GM21526 (cell line): ENCODE results near the gene NBDY.
"Not testable (repeated sequence)": the region's sequence is repeated elsewhere in the genome, so short reads cannot be mapped to it uniquely, and the experiment has no call there.

Source experiments
- ATAC-seq: cut with Tn5 transposase; IDR thresholded peaks from one replicate; pipeline ENCODE4 v1.9.1; 2021; ENCODE audit warnings: moderate library complexity; ENCODE audit not compliant: unreplicated experiment, low FRiP score

NBDY gene

DNA sequence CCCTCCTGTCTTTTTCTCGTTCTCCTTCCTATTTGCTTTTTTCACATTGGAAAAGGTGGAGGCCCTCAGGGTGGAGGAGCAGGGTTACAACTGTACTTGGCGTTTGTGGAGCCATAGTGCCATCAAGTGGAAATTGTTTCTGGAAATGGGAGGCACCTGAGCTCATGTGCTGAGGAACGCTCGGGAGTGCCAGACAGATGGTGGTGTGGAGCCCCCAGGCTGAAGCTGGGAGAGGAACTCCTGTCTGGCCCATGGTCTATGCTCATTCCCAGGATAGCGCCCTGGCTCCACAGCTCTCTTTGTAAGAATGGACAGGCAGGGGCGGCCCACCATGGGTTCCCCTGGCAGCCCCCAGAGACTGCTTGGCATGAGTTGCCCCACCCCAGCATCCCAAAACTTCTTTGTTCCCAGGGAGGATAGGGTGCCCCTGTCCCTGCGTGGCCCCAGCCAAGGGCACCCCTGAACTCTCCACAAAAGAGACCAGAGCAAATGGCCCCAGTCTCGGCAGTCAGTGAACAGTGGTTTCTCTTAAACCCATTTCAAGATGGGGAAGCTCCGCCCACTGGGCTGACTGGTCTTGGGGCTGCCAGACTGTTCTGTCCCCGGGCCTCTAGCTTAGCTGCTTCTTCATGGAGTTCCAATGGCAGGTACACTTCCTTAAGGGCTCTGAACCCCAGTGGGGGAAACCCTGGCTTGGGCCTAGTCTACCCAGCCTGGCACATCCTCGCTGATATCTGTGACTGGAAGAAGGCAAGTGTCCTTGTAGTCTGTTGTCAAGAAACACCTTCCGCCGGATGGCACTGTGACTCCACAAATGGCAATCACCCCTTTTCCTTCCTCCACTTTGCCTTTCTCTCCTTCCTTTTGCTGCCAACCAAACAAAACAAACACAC lies 70.1 kb downstream of the NBDY start:
- no peak for ATAC-seq

DNA sequence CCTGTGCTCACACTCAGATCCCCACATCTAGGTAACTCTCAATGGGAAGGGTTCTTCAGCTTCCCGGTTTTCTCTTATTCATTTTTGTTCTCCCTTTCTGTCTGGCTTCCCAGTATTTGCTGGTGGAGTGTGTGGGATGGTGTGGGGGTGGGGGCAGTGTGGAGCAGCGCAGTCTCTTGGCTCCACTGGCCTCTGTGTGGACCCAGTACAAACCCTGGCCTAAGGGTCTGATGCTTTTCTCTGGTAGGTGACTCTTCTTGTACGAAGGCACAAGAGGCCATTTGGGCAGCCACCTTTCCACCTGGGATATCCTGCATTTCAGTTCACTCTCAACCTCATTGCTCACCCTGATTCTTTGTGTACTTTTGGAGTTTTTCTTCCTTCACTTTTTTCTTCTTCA lies 71.3 kb downstream of the NBDY start:
- no peak for ATAC-seq

GRCh38 chrX:56800801-56801200 lies 71.8 kb downstream of the NBDY start:
- peak; percentile 71 for ATAC-seq

- ATAC-seq = no peak
Observed at GRCh38 chrX:56802428-56802827, 73.4 kb downstream of the NBDY start.

GRCh38 chrX:56802921-56803849 lies 74.1 kb downstream of the NBDY start:
- ATAC-seq = peak; percentile 43

- no peak for ATAC-seq
Observed at GRCh38 chrX:56803850-56804681, 75.0 kb downstream of the NBDY start.

- no peak for ATAC-seq
Observed at GRCh38 chrX:56804867-56805266, 75.8 kb downstream of the NBDY start.

DNA sequence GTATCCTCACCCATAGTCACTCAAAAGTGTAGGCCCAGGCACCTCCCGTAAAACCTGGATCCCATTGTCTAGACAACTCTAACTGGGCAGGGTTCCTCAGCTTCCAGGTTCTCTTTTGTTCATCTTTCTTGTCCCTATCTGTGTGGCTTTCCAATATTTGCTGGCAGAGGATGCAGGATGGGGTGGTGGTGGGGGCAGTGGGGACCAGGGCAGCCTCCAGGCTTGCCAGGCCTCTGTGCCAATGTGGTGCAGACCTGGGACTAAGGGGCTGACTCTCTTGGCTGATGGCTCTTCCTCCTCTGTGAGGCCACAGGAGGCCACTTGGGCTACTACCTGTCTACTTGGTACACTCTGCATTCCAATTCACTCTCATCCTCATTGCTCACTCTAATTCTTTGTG lies 76.4 kb downstream of the NBDY start:
- ATAC-seq = no peak

DNA sequence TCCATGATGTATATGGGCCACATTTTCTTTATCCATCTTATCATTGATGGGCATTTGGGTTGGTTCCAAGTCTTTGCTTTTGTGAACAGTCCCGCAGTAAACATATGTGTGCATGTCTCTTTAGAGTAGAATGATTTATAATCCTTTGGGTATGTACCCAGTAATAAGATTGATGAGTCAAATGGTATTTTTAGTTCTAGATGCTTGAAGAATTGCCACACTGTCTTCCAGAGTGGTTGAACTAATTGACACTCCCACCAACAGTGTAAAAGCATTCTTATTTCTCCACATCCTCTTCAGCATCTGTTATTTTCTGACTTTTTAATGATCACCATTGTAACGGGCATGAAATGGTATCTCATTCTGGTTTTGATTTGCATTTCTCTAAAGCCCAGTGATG lies 77.1 kb downstream of the NBDY start:
- ATAC-seq = not testable (repeated sequence)

DNA sequence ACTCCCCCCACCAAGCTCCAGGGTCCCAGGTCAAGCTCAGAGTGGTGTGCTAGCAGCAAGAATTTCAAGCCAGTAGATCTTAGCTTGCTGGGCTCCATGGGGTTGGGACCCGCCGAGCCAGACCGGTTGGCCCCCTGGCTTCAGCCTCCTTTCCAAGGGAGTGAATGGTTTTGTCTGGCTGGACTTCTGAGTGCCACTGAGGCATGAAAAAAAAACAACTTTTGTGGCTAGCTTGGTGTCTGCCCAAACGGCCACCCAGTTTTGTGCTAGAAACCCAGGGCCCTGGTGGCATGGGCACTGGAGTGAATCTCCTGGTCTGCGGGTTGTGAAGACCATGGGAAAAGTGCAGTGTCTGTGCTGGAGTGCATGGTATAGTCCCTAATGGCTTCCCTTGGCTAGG lies 82.6 kb downstream of the NBDY start:
- ATAC-seq = no peak

GRCh38 chrX:56812515-56813105 lies 83.6 kb downstream of the NBDY start:
- ATAC-seq = peak; percentile 94

- peak; percentile 30 for ATAC-seq
Observed at GRCh38 chrX:56813318-56813837, 84.3 kb downstream of the NBDY start.

DNA sequence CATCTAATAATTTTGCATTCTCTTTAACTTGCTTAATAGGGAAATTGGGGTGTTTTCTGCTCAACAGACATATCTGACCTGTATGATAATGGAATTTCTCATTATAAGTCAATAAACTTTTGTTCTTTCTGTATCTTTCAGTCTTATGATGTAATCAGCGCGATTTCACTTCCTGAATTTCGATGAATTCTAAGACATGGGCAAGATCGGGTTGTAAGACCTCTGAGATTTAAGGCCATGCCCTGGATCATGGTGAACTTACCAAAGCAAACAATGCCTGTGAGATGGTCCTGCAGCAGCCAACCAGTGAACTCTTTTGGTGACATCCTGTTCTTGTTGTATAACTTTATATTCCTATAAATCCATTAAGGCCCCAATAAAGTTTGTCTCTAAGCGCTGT lies 88.1 kb downstream of the NBDY start:
- no peak for ATAC-seq

- no peak for ATAC-seq
Observed at GRCh38 chrX:56826020-56826419, 97.0 kb downstream of the NBDY start.

DNA sequence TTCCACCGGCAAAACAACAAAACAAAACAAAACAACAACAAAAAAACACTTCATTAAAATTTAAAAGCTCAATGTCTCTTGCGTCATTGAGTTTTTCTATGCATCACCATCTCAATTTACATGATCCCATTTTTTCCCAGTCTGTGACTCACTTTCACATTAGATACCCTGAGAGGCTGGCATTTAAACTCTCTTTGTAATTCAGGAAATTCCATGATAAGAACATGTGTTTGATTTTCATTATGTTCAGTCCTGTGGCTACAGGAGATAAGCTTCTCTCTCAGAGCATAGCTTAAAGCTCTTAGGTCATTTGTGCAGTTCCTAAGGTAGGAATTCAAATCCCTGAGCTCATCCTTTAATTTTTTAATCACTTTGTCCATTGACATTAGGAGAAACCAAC lies 104.6 kb downstream of the NBDY start:
- ATAC-seq = no peak

DNA sequence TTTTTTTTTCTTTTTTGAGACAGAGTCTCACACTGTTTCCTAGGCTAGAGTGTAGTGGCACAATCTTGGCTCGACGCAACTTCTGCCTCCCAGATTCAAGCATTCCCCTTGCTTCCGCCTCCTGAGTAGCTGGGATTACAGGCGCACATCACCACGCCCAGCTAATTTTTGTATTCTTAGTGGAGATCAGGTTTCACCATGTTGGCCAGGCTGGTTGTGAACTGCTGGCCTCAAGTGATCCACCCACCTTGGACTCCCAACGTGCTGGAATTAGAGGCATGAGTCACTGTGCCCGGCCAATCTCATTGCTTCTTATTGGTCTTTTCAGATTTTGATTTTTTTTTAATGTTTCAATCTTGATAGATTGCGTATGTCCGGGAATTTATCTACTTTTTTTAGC lies 124.4 kb downstream of the NBDY start:
- no peak for ATAC-seq

DNA sequence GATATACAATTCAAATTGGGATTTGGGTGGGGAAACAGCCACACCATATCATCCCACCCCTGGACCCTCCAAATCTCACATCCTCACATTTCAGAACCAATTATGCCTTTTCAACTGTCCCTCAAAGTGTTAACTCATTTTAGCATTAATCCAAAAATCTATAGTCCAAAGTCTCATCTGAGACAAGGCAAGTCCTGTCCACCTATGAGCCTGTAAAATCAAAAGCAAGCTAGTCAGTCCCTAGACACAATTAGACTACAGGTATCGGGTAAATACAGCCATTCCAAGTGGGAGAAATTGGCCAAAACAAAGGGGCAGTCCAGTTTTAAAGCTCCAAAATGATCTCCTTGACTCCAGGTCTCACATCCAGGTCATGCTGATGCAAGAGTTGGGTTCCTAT lies 128.0 kb downstream of the NBDY start:
- no peak for ATAC-seq

DNA sequence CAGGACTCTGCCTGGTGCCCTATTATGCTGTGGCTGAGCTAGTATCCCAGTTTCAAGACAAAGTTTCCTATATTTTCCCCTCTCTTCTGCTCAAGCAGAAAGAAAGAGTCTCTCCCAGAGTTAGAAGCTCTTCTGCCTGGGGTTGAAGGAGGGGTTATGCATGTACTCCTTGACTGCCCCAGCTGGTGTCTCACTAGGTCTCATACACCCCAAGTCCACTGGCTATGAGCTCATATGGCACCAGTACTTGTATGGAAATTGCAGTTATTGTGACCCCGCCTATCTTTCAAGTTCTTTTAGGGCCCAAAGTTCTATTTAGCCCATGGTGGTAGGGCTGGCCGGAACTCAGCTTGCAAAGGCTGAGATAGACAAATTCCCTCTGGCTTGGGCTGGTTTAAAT lies 131.8 kb downstream of the NBDY start:
- ATAC-seq = no peak
